Natural killer cell (primary cell): ENCODE data around the gene CARS1. TPM values are rescaled to one million over a fixed set of nuclear protein-coding genes. Genes with fewer than 3 reads are reported as not detected.

Experiments used
- ATAC-seq, 3 donors: fragments of 150-1000 bp in 2 of 3; fragments of 200-7000 bp in 1 of 3; cut with Tn5 transposase; 1 replicate in 1 of 3; 2 replicates in 2 of 3; pipeline ENCODE4 v1.10.0; 2021; ENCODE audit warnings: mild to moderate bottlenecking in 2 of 3, moderate library complexity in 2 of 3
- DNase-seq, 2 donors: peaks; one replicate each; pipeline versions ENCODE4 v3.0.0 to v3.0.0-alpha.2; 2013 to 2021; ENCODE audit warnings: mixed read lengths in 1 of 2
- H3K27ac ChIP-seq: one replicate; pipeline ENCODE4 v1.5.1; 2013; ENCODE audit warnings: mild to moderate bottlenecking, low read length
- H3K27me3 ChIP-seq: one replicate; pipeline ENCODE4 v1.6.1; 2013; ENCODE audit warnings: low read length; ENCODE audit not compliant: control insufficient read depth, insufficient read depth
- H3K36me3 ChIP-seq: one replicate; pipeline ENCODE4 v1.6.1; 2013; ENCODE audit warnings: low read length; ENCODE audit not compliant: control insufficient read depth, insufficient read depth
- H3K4me1 ChIP-seq: one replicate; pipeline ENCODE4 v1.6.1; 2013; ENCODE audit warnings: low read length; ENCODE audit not compliant: control insufficient read depth, insufficient read depth
- H3K4me3 ChIP-seq: one replicate; pipeline ENCODE4 v1.5.1; 2013; ENCODE audit warnings: low read length
- H3K9me3 ChIP-seq: one replicate; pipeline ENCODE4 v1.6.1; 2013; ENCODE audit warnings: low read length; ENCODE audit not compliant: control insufficient read depth, insufficient read depth
- H3K27ac Mint-ChIP-seq, 2 donors: one replicate each; pipeline ENCODE4 v1.8.0; 2022; ENCODE audit warnings: mild to moderate bottlenecking in 2 of 2, mixed read lengths in 2 of 2, moderate library complexity in 1 of 2
- H3K27me3 Mint-ChIP-seq, 2 donors: one replicate each; pipeline ENCODE4 v1.8.0; 2022; ENCODE audit warnings: low read depth in 2 of 2, mixed read lengths in 2 of 2
- H3K36me3 Mint-ChIP-seq: one replicate; pipeline ENCODE4 v1.8.0; 2022; ENCODE audit warnings: mixed read lengths
- H3K4me1 Mint-ChIP-seq, 2 donors: one replicate each; pipeline ENCODE4 v1.8.0; 2022; ENCODE audit warnings: mixed read lengths in 2 of 2
- H3K4me3 Mint-ChIP-seq: one replicate; pipeline ENCODE4 v1.8.0; 2022; ENCODE audit warnings: mild to moderate bottlenecking, moderate library complexity, mixed read lengths
- H3K9me3 Mint-ChIP-seq, 2 donors: one replicate each; pipeline ENCODE4 v1.8.0; 2022; ENCODE audit warnings: mixed read lengths in 2 of 2
- WGBS: methylation state at CpG from one replicate; pipeline ENCODE4 v1.1.7; 2013; ENCODE audit warnings: missing lambda C conversion rate; ENCODE audit not compliant: insufficient coverage; 5-methylcytosine and 5-hydroxymethylcytosine counted together
- intact Hi-C: fragments of 100-400 bp; cut with micrococcal nuclease; formaldehyde crosslinking; loops from one replicate; pipeline ENCODE4 v1.14.2; 2022
- total RNA-seq, 4 donors: library from RNA; stranded (reverse); fragments of 120-200 nt in 1 of 4; gene quantifications; one replicate each; pipeline versions ENCODE4 v1.2.3 to v1.2.4, GENCODE V29; 2013 to 2022
- TF ChIP-seq, protein P1 (sequence below): fragments of 200-600 bp; IDR thresholded peaks from one replicate; pipeline ENCODE4 v1.8.0; 2022; ENCODE audit warnings: antibody characterized with exemption

Gene CARS1
- total RNA-seq, 3 donors from 2014 or later (not counting 1 experiment from before 2014, with no cell fraction given), result 47.9 to 51.3 (median 50.3) TPM

DNA sequence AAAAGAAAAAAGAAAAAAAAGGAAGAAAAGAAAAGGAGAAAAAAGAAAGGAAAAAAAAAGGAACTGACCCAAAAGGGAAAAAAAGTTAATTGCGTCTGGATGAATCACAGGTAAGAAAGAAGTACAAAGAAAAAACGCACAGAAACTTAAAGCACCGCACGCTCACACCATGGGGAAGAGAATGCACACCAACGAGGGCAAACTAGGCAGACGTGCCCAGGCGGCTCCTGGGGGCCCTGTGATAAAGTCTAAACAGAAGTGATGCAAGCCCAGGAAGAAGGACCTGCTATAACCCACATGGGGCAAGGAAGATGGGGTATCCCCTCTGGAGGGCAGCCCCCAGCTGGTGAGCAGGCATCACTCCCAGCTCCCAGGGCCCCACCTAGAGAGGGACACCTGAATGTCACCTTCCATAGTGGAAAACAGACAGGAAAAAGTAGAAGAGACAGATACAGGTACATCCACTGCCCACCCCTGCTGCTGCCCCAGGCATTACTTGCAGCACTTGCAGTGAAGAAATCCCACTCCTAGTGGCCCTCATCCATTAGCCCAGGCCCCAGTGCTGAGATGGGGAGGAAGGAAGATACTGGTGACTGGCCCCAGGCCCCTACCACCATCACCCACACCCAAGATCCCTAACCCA, 94.0 kb downstream of the CARS1 start:
- H3K4me3 Mint-ChIP-seq, result no peak overlapping the region
- ATAC-seq (no peak), DNase-seq (no peak)
- H3K27me3 Mint-ChIP-seq, result no peaks in the 10 kb centered on the region
- Histone ChIP-seq H3K27ac (no peak overlapping the region), H3K4me1 (no peaks in the 10 kb centered on the region), H3K27me3 (no peaks in the 10 kb centered on the region), H3K4me3 (no peak overlapping the region), H3K36me3 (peaks cover 88% of the 10 kb centered on the region), H3K9me3 (no peaks in the 10 kb centered on the region)
- TF ChIP-seq, protein P1, sequence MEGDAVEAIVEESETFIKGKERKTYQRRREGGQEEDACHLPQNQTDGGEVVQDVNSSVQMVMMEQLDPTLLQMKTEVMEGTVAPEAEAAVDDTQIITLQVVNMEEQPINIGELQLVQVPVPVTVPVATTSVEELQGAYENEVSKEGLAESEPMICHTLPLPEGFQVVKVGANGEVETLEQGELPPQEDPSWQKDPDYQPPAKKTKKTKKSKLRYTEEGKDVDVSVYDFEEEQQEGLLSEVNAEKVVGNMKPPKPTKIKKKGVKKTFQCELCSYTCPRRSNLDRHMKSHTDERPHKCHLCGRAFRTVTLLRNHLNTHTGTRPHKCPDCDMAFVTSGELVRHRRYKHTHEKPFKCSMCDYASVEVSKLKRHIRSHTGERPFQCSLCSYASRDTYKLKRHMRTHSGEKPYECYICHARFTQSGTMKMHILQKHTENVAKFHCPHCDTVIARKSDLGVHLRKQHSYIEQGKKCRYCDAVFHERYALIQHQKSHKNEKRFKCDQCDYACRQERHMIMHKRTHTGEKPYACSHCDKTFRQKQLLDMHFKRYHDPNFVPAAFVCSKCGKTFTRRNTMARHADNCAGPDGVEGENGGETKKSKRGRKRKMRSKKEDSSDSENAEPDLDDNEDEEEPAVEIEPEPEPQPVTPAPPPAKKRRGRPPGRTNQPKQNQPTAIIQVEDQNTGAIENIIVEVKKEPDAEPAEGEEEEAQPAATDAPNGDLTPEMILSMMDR, result no peak
- no peaks in the 10 kb centered on the region for H3K9me3 Mint-ChIP-seq
- WGBS, result 84% methylated on average over 7 of the region's 7 CpGs
- H3K36me3 Mint-ChIP-seq, result peaks cover 16% of the 10 kb centered on the region
- no peak overlapping the region for H3K27ac Mint-ChIP-seq
- peaks cover 14 to 33% of the 10 kb centered on the region in 2 donors for H3K4me1 Mint-ChIP-seq
- intact Hi-C loops, result no loop called here

DNA sequence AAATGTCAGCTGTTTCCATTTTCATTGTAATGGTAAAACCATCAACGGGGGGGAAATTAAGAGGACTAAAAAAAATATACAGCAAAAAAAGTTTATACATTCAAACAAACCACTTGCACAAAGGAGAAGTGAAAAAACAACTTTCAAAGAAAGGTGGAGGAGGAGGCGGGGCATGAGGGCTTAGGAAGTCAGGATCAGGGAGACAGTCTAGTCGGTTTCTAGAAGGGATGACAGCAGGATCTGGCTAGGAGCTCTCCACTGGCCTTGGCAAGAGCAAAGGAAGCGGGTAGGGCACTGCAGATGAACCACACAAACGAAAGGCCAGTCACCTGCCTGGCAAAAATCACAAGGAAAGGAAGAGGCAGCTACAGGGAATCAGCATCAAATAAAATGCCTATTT, 96.1 kb downstream of the CARS1 start:
- no peaks in the 10 kb centered on the region for H3K9me3 Mint-ChIP-seq
- ATAC-seq, result no peak
- H3K9me3 ChIP-seq, result no peaks in the 10 kb centered on the region
- H3K36me3 ChIP-seq, result peaks cover 91% of the 10 kb centered on the region
- peak overlapping the region; percentile 29 to 74 for H3K27ac Mint-ChIP-seq
- DNase-seq, result no peak
- no peak overlapping the region for H3K4me3 Mint-ChIP-seq
- TF ChIP-seq, protein P1, result no peak
- H3K27me3 Mint-ChIP-seq, result no peaks in the 10 kb centered on the region
- no peaks in the 10 kb centered on the region for H3K27me3 ChIP-seq
- peaks cover 10% of the 10 kb centered on the region for H3K36me3 Mint-ChIP-seq
- no peak overlapping the region for H3K27ac ChIP-seq
- H3K4me1 Mint-ChIP-seq, result peaks cover 14 to 24% of the 10 kb centered on the region in 2 donors
- no peaks in the 10 kb centered on the region for H3K4me1 ChIP-seq
- H3K4me3 ChIP-seq, result no peak overlapping the region
- 94% methylated on average over 4 of the region's 5 CpGs for WGBS
- intact Hi-C loops, result no loop called here

DNA sequence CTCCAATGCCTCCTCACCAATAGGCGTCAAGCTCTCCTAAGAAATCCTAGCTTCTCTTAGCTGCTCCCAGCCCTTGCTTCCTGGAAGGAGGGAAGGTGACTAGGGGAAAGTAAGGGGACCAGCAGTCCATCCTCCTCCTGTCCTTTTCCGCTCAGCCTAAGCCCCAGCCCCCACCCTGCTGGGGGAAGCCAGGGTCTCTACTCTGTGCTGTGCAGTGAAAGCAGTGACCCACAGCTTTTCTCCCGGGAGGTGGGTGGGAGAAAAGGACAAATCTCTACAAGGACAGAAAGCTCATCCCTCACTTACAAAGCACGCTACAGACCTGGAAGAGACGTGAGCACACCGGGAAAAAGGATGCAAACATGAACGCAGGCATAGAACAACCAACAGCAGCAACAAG, 97.1 kb downstream of the CARS1 start:
- H3K36me3 ChIP-seq, result peaks cover 89% of the 10 kb centered on the region
- H3K27me3 Mint-ChIP-seq, result no peaks in the 10 kb centered on the region
- H3K4me1 ChIP-seq, result no peaks in the 10 kb centered on the region
- TF ChIP-seq, protein P1, result no peak
- ATAC-seq (no peak), DNase-seq (no peak)
- H3K9me3 Mint-ChIP-seq, result no peaks in the 10 kb centered on the region
- H3K4me3 ChIP-seq, result no peak overlapping the region
- 100% methylated on average over 5 of the region's 7 CpGs for WGBS
- H3K9me3 ChIP-seq, result no peaks in the 10 kb centered on the region
- intact Hi-C loops, result no loop called here
- H3K27ac Mint-ChIP-seq, result no peak overlapping the region
- no peak overlapping the region for H3K27ac ChIP-seq
- H3K4me3 Mint-ChIP-seq, result no peak overlapping the region
- peaks cover 14 to 24% of the 10 kb centered on the region in 2 donors for H3K4me1 Mint-ChIP-seq
- H3K36me3 Mint-ChIP-seq, result peaks cover 7% of the 10 kb centered on the region
- H3K27me3 ChIP-seq, result no peaks in the 10 kb centered on the region

DNA sequence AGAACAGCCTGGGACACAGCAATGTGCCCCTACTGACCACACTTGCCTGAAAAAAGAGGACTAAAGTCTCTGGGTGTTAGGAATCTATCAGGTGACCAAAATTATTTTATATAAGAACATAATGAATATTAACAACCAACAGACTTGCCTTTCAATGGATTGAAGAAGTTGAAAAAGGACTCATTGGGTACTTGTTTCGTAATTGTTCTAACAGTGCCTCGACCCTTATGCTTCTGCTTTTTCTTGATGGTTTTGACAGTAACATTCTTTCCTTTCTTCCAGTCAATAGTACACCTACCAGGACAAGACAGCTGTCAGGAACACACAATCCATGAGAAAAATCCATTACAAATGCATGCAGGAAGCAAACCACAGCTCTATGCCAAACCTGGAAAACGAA, 99.0 kb downstream of the CARS1 start:
- peaks cover 7% of the 10 kb centered on the region for H3K36me3 Mint-ChIP-seq
- TF ChIP-seq, protein P1, result no peak
- H3K4me1 ChIP-seq, result no peaks in the 10 kb centered on the region
- H3K27me3 ChIP-seq, result no peaks in the 10 kb centered on the region
- H3K36me3 ChIP-seq, result peaks cover 89% of the 10 kb centered on the region
- H3K27me3 Mint-ChIP-seq, result no peaks in the 10 kb centered on the region
- no peaks in the 10 kb centered on the region for H3K9me3 ChIP-seq
- H3K4me3 ChIP-seq, result no peak overlapping the region
- ATAC-seq (no peak), DNase-seq (no peak)
- H3K4me3 Mint-ChIP-seq, result no peak overlapping the region
- intact Hi-C loops, result no loop called here
- H3K9me3 Mint-ChIP-seq, result no peaks in the 10 kb centered on the region
- no peak overlapping the region for H3K27ac ChIP-seq
- whole genome bisulfite sequencing, result 82% methylated on average over 3 of the region's 3 CpGs
- peaks cover 9 to 19% of the 10 kb centered on the region in 2 donors for H3K4me1 Mint-ChIP-seq
- no peak overlapping the region for H3K27ac Mint-ChIP-seq
